MM.1S (cell line): ENCODE results near the gene ALPL.

ENCODE experiments used
- EZH2 ChIP-seq: fragments of 300-600 bp; sonication (generic); optimal IDR thresholded peaks from 2 replicates; pipeline ENCODE3; 2017; ENCODE audit warnings: low read depth, mild to moderate bottlenecking, antibody characterized with exemption, low read length, mixed read lengths
- TF ChIP-seq, protein P1 (sequence below): fragments of 300-600 bp; sonication (generic); IDR thresholded peaks from 2 replicates; pipeline ENCODE4 v1.5.1; 2016; ENCODE audit warnings: antibody characterized with exemption, low read length, mixed read lengths

DNA sequence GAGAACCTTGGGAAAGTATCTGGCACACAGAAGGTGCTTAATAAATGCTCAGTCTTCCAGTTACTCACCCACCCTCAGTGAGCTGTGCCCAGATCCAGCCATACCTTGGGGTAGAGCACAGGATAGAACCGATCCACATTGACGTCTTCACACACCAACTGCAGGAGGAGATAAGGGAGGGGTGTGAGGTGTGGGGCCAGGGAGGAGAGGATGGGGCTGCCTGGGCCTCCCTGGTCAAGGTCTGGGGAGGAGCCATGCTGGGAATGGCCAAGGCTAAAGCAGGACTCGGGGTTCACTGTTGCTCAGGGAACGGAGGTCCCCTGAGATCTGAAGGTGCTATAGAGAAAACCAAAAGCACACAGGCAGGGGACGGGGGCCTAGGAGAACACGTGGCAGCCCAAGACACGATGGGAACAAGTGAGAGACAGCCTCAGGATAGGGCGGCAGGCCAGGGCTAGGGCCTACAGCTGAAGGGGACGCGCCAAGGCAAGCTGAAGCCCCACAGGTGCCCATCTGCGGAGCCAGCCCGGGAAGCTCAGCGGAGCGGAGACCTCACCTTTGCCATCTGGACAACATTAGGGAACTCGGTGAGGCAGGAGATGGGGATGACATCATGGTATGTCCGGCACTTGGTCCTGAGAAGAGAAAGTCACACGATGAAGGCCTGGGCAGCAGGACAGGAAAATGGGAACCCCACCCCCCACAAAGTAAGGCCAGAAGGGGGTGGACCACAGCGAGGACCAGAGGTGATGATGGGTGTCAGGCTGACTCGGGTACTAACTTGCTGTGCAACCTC is 104.0 kb downstream of the ALPL start:
- TF ChIP-seq, protein P1, sequence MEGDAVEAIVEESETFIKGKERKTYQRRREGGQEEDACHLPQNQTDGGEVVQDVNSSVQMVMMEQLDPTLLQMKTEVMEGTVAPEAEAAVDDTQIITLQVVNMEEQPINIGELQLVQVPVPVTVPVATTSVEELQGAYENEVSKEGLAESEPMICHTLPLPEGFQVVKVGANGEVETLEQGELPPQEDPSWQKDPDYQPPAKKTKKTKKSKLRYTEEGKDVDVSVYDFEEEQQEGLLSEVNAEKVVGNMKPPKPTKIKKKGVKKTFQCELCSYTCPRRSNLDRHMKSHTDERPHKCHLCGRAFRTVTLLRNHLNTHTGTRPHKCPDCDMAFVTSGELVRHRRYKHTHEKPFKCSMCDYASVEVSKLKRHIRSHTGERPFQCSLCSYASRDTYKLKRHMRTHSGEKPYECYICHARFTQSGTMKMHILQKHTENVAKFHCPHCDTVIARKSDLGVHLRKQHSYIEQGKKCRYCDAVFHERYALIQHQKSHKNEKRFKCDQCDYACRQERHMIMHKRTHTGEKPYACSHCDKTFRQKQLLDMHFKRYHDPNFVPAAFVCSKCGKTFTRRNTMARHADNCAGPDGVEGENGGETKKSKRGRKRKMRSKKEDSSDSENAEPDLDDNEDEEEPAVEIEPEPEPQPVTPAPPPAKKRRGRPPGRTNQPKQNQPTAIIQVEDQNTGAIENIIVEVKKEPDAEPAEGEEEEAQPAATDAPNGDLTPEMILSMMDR = no peak
- no peak for TF ChIP-seq EZH2
